ENCODE results near the gene CBFA2T3. TPM values are rescaled to one million over a fixed set of nuclear protein-coding genes. Genes with fewer than 3 reads are reported as not detected.

Gene CBFA2T3
- total RNA-seq, 1 experiment from 2014 or later, result 2.9 TPM

DNA sequence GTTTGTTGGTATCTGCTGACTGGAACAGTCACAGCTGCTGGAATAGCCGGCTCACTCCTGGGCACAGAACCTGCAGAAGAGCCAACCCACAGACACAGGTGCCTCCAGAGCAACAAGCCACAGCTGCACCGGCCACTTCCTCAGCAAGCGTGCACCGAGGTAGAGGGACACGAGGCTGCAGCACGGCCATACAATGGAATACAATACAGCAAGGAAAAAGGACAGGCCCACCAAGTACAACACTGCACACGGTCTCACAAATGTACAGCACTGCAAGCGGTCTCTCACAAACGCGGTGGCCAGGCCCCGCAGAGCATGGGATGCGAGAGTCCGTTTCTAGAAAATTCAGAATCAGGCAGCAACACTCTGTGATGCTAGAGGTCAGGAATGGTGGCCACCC, 63.1 kb downstream of the CBFA2T3 start:
- H3K23me2 ChIP-seq (ENCODE audit: insufficient read length, low read depth, low read length, poor library complexity, severe bottlenecking), result no peaks in the 10 kb centered on the region
- WGBS (ENCODE audit: extremely low coverage, insufficient read length, low lambda C conversion rate), result no CpG with 5 or more reads among the region's 13 CpGs
- no peak overlapping the region for H3K4me3 Mint-ChIP-seq

More for the DNA sequence above, 63.1 kb downstream of the CBFA2T3 start:
- Histone ChIP-seq H3K9ac (ENCODE audit: extremely low read depth, insufficient read length, low read length) (no peak overlapping the region), H3T11ph (ENCODE audit: low read length) (no peak overlapping the region), H4K20me1 (ENCODE audit: control insufficient read depth, insufficient read depth, insufficient read length) (no peaks in the 10 kb centered on the region), H3K23ac (ENCODE audit: insufficient read length, low read depth, low read length) (no peak overlapping the region), H2BK120ac (ENCODE audit: low read depth, low read length, poor library complexity, severe bottlenecking) (no peak overlapping the region), H2BK20ac (ENCODE audit: low read depth, low read length, poor library complexity, severe bottlenecking) (no peak overlapping the region), H3K18ac (ENCODE audit: insufficient read length, low read depth, low read length) (no peak overlapping the region), H3K4me2 (ENCODE audit: insufficient read depth, insufficient read length, low read length) (no peak overlapping the region), H2BK15ac (ENCODE audit: low read depth, low read length) (no peak overlapping the region), H3K14ac (ENCODE audit: insufficient read depth, low read length) (no peak overlapping the region), H3K79me1 (ENCODE audit: insufficient read depth, low read depth, low read length, poor library complexity, severe bottlenecking) (no peaks in the 10 kb centered on the region), H3K27me3 (ENCODE audit: insufficient read depth, low read length) (no peaks in the 10 kb centered on the region), H2AK5ac (ENCODE audit: insufficient read length, low read length) (no peak overlapping the region), H4K8ac (replicated peaks; ENCODE audit: insufficient read length, low read depth, low read length) (no peak overlapping the region), H3K4me1 (ENCODE audit: insufficient read depth, low read length) (no peaks in the 10 kb centered on the region), H4K91ac (ENCODE audit: insufficient read length, low read depth, low read length) (no peak overlapping the region), H2AFZ (ENCODE audit: low read length) (no peak overlapping the region), H3K9me3 (ENCODE audit: control insufficient read depth, low read depth, low read length) (no peaks in the 10 kb centered on the region), H3K4ac (ENCODE audit: low read depth, low read length) (no peak overlapping the region), H4K5ac (ENCODE audit: insufficient read length, low read depth, low read length) (no peak overlapping the region), H2BK5ac (ENCODE audit: insufficient read length, low read length) (no peak overlapping the region), H3K79me2 (ENCODE audit: insufficient read depth, low read length) (no peaks in the 10 kb centered on the region), H2BK12ac (ENCODE audit: insufficient read length, low read depth, low read length) (no peak overlapping the region), H3K27ac (ENCODE audit: insufficient read length, low read depth, low read length) (no peak overlapping the region), H3K56ac (ENCODE audit: insufficient read length, low read depth, low read length) (no peak overlapping the region)
- Mint-ChIP-seq H3K9me3 (peaks cover 0 to 9% of the 10 kb centered on the region in 2 experiments; a peak in 2 of 5 replicates), H3K27me3 (ENCODE audit: low read depth) (no peaks in the 10 kb centered on the region; the same call in 1 of the 2 replicates), H3K4me1 (peaks cover 9 to 21% of the 10 kb centered on the region in 2 experiments), H3K27ac (no peak overlapping the region; a peak in 1 of 7 replicates), H3K36me3 (ENCODE audit: insufficient read depth in 1 of 3, low read depth in 3 of 3) (no peaks in the 10 kb centered on the region)
- TF ChIP-seq, protein P1, sequence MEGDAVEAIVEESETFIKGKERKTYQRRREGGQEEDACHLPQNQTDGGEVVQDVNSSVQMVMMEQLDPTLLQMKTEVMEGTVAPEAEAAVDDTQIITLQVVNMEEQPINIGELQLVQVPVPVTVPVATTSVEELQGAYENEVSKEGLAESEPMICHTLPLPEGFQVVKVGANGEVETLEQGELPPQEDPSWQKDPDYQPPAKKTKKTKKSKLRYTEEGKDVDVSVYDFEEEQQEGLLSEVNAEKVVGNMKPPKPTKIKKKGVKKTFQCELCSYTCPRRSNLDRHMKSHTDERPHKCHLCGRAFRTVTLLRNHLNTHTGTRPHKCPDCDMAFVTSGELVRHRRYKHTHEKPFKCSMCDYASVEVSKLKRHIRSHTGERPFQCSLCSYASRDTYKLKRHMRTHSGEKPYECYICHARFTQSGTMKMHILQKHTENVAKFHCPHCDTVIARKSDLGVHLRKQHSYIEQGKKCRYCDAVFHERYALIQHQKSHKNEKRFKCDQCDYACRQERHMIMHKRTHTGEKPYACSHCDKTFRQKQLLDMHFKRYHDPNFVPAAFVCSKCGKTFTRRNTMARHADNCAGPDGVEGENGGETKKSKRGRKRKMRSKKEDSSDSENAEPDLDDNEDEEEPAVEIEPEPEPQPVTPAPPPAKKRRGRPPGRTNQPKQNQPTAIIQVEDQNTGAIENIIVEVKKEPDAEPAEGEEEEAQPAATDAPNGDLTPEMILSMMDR (conservative IDR thresholded peaks at IDR 0.05), result no peak
- DNase-seq, result no peak

Measured in H9 (cell line).